HepG2 (cell line): ENCODE measurements around the gene MAPK6. TPM values are rescaled to one million over a fixed set of nuclear protein-coding genes. Genes with fewer than 3 reads are reported as not detected.

Experiments
- BHLHE40 ChIP-seq: IDR thresholded peaks from 2 replicates; pipeline ENCODE4 v1.6.1; 2011; ENCODE audit warnings: low read length, improper control_type of control experiment
- DNMT1 ChIP-seq: sonication (generic); formaldehyde crosslinking; IDR thresholded peaks from 2 replicates; pipeline ENCODE4 v1.5.1; 2020; ENCODE audit warnings: mild to moderate bottlenecking, missing genetic modification reagents
- FOXK2 ChIP-seq: fragments of 450-650 bp; IDR thresholded peaks from 2 replicates; pipeline ENCODE4 v1.6.1; 2016
- HMGA1 ChIP-seq: sonication (generic); formaldehyde crosslinking; conservative IDR thresholded peaks from 2 replicates; pipeline ENCODE4 v1.4.0; 2020; ENCODE audit warnings: missing genetic modification reagents
- KLF15 ChIP-seq: sonication (generic); formaldehyde crosslinking; IDR thresholded peaks from 2 replicates; pipeline ENCODE4 v1.8.1; 2023; ENCODE audit warnings: borderline replicate concordance, mild to moderate bottlenecking, inconsistent platforms, missing genetic modification reagents, mixed read lengths
- MTA1 ChIP-seq: sonication (generic); formaldehyde crosslinking; IDR thresholded peaks from 2 replicates; pipeline ENCODE4 v1.4.0; 2020; ENCODE audit warnings: missing genetic modification reagents, mild to moderate bottlenecking, borderline replicate concordance
- NCOA1 ChIP-seq: sonication (generic); formaldehyde crosslinking; IDR thresholded peaks from 2 replicates; pipeline ENCODE4 v1.9.0; 2021; ENCODE audit warnings: missing genetic modification reagents
- NFKB2 ChIP-seq: sonication (generic); formaldehyde crosslinking; IDR thresholded peaks from 2 replicates; pipeline ENCODE4 v1.4.0; 2020; ENCODE audit warnings: missing genetic modification reagents, borderline replicate concordance
- RFX5 ChIP-seq: IDR thresholded peaks from 2 replicates; pipeline ENCODE4 v1.6.1; 2011; ENCODE audit warnings: low read depth, low read length, improper control_type of control experiment
- SAFB2 ChIP-seq: sonication (generic); formaldehyde crosslinking; IDR thresholded peaks from 2 replicates; pipeline ENCODE4 v1.5.1; 2020; ENCODE audit warnings: missing genetic modification reagents, low read depth, mild to moderate bottlenecking, borderline replicate concordance
- TAF15 ChIP-seq: fragments of 200-400 bp; formaldehyde crosslinking; IDR thresholded peaks from one replicate; pipeline ENCODE4 v1.6.1; 2018; ENCODE audit warnings: mild to moderate bottlenecking, low read depth, low read length; ENCODE audit not compliant: poor library complexity, severe bottlenecking
- THAP11 ChIP-seq: IDR thresholded peaks from 2 replicates; pipeline ENCODE4 v1.6.1; 2016; ENCODE audit warnings: missing biosample characterization, missing genetic modification reagents
- ZBTB34 ChIP-seq: sonication (generic); formaldehyde crosslinking; IDR thresholded peaks from 2 replicates; pipeline ENCODE4 v1.8.0; 2022; ENCODE audit warnings: mild to moderate bottlenecking, missing genetic modification reagents
- ZFY ChIP-seq: sonication (generic); formaldehyde crosslinking; IDR thresholded peaks from 2 replicates; pipeline ENCODE4 v1.4.0; 2020; ENCODE audit warnings: missing genetic modification reagents
- ZNF207 ChIP-seq: fragments of 450-650 bp; IDR thresholded peaks from 2 replicates; pipeline ENCODE4 v1.6.1; 2016; ENCODE audit warnings: antibody characterized with exemption, borderline replicate concordance
- ZNF263 ChIP-seq: sonication (generic); formaldehyde crosslinking; IDR thresholded peaks from 2 replicates; pipeline ENCODE4 v1.4.0; 2020; ENCODE audit warnings: missing genetic modification reagents
- ZNF607 ChIP-seq: sonication (generic); formaldehyde crosslinking; IDR thresholded peaks from 2 replicates; pipeline ENCODE4 v1.5.1; 2020; ENCODE audit warnings: missing genetic modification reagents, mild to moderate bottlenecking, borderline replicate concordance
- ZNF639 ChIP-seq: conservative IDR thresholded peaks from 2 replicates; pipeline ENCODE4 v1.6.1; 2018; ENCODE audit warnings: missing genetic modification reagents
- ZNF724P ChIP-seq: sonication (generic); formaldehyde crosslinking; IDR thresholded peaks from 2 replicates; pipeline ENCODE4 v1.8.0; 2022; ENCODE audit warnings: missing genetic modification reagents, borderline replicate concordance
- ZSCAN12 ChIP-seq: sonication (generic); formaldehyde crosslinking; IDR thresholded peaks from 2 replicates; pipeline ENCODE4 v1.9.0; 2021; ENCODE audit warnings: mild to moderate bottlenecking, missing genetic modification reagents
- polyA plus RNA-seq, 8 experiments: library from polyadenylated mRNA; depleted of rRNA in 3 of 8; stranded (reverse) in 7 of 8; unstranded in 1 of 8; fragments of >200 nt; fragmentation: Illumina TruSeq in 4 of 8; extraction: Trizol in 4 of 8; gene quantifications; 2 replicates each; pipeline versions ENCODE4 v1.2.1 to v1.2.3, GENCODE V29; 2011 to 2016; ENCODE audit warnings: low read depth in 4 of 8, missing spikeins in 1 of 8, mixed read lengths in 1 of 8; ENCODE audit not compliant: insufficient read depth in 1 of 8
- total RNA-seq, 5 experiments: library from RNA; depleted of rRNA; stranded (reverse); fragments of >200 nt; fragmentation: Illumina TruSeq; extraction: Trizol; gene quantifications; 2 replicates each; pipeline ENCODE4 v1.2.3, GENCODE V29; 2016; ENCODE audit warnings: low read depth in 1 of 5
- TF ChIP-seq, protein P1 (sequence below): sonication (generic); formaldehyde crosslinking; IDR thresholded peaks from 2 replicates; pipeline ENCODE4 v1.5.0; 2020; ENCODE audit warnings: missing genetic modification reagents
- TF ChIP-seq, protein P2 (sequence below): sonication (generic); formaldehyde crosslinking; IDR thresholded peaks from 2 replicates; pipeline ENCODE4 v1.4.0; 2020; ENCODE audit warnings: missing genetic modification reagents, borderline replicate concordance
- TF ChIP-seq, protein P3 (sequence below): IDR thresholded peaks from 2 replicates; pipeline ENCODE4 v1.6.1; 2012; ENCODE audit warnings: inconsistent platforms

MAPK6 gene
- total and polyA plus RNA-seq, 2 of the 13 experiments (the other 11 are each of a cell fraction or from before 2014, with no cell fraction given): 89.5 to 99.7 TPM

- TF ChIP-seq, protein P1, sequence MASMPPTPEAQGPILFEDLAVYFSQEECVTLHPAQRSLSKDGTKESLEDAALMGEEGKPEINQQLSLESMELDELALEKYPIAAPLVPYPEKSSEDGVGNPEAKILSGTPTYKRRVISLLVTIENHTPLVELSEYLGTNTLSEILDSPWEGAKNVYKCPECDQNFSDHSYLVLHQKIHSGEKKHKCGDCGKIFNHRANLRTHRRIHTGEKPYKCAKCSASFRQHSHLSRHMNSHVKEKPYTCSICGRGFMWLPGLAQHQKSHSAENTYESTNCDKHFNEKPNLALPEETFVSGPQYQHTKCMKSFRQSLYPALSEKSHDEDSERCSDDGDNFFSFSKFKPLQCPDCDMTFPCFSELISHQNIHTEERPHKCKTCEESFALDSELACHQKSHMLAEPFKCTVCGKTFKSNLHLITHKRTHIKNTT (CRISPR knock-in tag): no peak
- TF ChIP-seq ZNF607: peak; percentile 8; the same call in 1 of the 2 replicates
- TF ChIP-seq SAFB2 (CRISPR knock-in tag): peak; percentile 20; the same call in 1 of the 2 replicates
- no peak for TF ChIP-seq TAF15
- TF ChIP-seq, protein P2, sequence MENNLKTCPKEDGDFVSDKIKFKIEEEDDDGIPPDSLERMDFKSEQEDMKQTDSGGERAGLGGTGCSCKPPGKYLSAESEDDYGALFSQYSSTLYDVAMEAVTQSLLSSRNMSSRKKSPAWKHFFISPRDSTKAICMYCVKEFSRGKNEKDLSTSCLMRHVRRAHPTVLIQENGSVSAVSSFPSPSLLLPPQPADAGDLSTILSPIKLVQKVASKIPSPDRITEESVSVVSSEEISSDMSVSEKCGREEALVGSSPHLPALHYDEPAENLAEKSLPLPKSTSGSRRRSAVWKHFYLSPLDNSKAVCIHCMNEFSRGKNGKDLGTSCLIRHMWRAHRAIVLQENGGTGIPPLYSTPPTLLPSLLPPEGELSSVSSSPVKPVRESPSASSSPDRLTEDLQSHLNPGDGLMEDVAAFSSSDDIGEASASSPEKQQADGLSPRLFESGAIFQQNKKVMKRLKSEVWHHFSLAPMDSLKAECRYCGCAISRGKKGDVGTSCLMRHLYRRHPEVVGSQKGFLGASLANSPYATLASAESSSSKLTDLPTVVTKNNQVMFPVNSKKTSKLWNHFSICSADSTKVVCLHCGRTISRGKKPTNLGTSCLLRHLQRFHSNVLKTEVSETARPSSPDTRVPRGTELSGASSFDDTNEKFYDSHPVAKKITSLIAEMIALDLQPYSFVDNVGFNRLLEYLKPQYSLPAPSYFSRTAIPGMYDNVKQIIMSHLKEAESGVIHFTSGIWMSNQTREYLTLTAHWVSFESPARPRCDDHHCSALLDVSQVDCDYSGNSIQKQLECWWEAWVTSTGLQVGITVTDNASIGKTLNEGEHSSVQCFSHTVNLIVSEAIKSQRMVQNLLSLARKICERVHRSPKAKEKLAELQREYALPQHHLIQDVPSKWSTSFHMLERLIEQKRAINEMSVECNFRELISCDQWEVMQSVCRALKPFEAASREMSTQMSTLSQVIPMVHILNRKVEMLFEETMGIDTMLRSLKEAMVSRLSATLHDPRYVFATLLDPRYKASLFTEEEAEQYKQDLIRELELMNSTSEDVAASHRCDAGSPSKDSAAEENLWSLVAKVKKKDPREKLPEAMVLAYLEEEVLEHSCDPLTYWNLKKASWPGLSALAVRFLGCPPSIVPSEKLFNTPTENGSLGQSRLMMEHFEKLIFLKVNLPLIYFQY (CRISPR knock-in tag): peak; percentile 86
- TF ChIP-seq FOXK2: no peak
- TF ChIP-seq ZNF263 (CRISPR knock-in tag): peak; percentile 85
- TF ChIP-seq BHLHE40: no peak
- peak; percentile 65; the same call in 1 of the 2 replicates for TF ChIP-seq ZNF639 (CRISPR knock-in tag)
- TF ChIP-seq HMGA1: no peak
- TF ChIP-seq, protein P3, sequence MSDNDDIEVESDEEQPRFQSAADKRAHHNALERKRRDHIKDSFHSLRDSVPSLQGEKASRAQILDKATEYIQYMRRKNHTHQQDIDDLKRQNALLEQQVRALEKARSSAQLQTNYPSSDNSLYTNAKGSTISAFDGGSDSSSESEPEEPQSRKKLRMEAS: peak; percentile 88
- no peak for TF ChIP-seq NFKB2
- TF ChIP-seq ZNF724P (CRISPR knock-in tag): no peak
- TF ChIP-seq THAP11 (CRISPR knock-in tag): peak; percentile 54; the same call in 1 of the 2 replicates
- no peak for TF ChIP-seq MTA1 (CRISPR knock-in tag)
- peak; percentile 34; the same call in 1 of the 2 replicates for TF ChIP-seq ZFY (CRISPR knock-in tag)
- no peak for TF ChIP-seq ZBTB34 (CRISPR knock-in tag)
- TF ChIP-seq ZNF207: no peak
- no peak; the same call in 1 of the 2 replicates for TF ChIP-seq KLF15 (CRISPR knock-in tag)
- TF ChIP-seq DNMT1 (CRISPR knock-in tag): no peak
- no peak for TF ChIP-seq NCOA1 (CRISPR knock-in tag)
- no peak for TF ChIP-seq RFX5
- peak; percentile 29; the same call in 1 of the 2 replicates for TF ChIP-seq ZSCAN12 (CRISPR knock-in tag)
Measured at GRCh38 chr15:52008698-52009434, 10.2 kb upstream of the MAPK6 start (continued).
